Stimulated activated naive CD4-positive, alpha-beta T cell treated with Interleukin-2 at 50 U/mL for 16 hours (primary cell): Measurements from ENCODE around the gene PRR5.
A peak's percentile ranks its signal among the peaks of the same experiment; 100 is the strongest.

Source experiments
- DNase-seq: peaks from one replicate; lab custom pipeline; 2025; lab: John Stamatoyannopoulos, UW

Gene PRR5

DNA sequence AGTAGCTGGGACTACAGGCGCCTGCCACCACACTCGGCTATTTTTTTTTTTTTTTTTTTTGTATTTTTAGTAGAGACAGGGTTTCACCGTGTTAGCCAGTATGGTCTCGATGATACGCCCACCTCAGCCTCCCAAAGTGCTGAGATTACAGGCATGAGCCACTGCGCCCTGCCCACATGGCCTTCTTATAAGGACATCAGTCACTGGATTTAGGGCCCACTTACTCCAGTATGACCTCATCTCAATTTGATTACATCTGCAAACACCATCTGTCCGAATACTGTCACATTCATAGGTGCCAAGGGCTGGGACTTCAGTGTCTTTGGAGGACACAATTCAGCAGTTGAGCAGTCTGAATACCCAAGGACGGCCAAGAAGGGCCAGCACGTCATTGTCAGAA, 8.2 kb upstream of the PRR5 start:
- DNase-seq: no peak

GRCh38 chr22:44697423-44698141, 4.4 kb upstream of the PRR5 start:
- peak; percentile 84 for DNase-seq

DNA sequence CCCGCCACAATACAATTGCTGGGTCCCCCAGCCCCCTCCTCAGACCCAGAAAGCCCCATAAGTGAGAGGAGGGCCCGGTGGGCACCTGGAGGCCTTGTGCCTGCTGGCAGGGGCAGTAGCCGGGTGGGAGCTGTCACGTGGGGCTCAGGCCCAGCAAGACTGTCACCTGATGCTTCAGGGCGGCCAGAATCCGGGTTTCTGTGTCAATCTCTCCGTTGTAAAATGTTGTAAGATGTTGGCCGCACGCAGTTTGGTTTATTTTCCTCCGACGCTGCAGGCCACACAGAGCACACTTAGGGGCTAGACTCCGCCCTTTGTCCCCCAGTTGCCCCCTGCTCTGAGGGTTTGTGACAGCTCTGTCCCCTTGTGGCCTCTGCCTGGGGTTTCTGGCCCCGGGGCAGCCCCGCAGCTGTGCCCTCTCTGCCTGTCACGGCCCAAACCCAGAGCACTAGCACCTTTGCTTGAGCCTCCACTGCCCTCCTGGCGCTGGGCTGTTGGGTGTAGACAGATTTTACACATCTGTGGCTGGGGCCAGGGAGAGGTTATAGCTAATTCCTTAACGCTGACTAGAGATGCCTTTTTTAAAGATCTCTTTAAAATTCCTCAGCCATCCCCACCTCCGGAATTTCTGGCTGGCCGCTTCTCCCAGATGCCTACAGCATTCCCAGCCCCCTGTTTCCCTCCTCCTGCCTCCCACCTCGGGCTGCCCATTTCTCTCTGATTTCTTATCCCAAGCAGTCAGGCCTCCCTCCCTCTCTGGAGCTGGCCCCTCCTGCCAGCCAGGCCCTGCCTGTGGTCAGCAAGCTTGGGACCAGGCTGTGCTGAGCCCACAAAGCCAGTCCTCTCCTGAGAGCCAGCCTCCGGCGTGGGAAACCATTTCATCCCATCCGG, 3.2 kb upstream of the PRR5 start:
- DNase-seq: no peak

GRCh38 chr22:44700456-44700855, 1.5 kb upstream of the PRR5 start:
- no peak for DNase-seq

DNA sequence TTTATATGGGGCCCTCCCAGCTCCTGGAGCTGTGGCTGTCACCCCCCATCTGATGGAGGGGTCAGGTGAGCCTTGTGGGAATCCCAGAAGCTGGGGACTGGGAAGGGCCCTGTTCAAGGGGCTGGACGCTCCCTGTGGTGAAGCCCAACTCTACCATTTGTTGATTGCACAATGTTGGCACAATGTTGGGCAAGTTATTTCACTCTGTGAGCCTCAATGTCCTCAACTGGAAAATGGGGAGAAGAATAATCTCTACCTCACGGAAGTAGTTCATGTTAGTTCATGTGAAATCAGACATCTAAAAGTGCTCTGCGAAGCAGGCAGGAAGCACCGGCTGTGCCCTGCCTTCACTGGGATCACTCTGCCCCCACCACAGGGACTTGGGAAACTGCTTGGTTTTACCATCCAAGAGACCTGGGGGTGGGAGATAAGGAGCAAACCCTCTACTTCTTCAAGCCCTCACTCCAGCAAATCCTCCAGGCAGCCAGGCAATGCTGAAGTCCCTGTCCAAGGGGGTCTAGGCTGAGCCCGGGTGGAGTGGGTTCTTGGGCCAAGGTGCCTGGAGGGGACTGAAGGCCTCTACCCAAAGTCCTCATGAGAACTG, 715 bp upstream of the PRR5 start:
- DNase-seq: no peak

- peak; percentile 37 for DNase-seq
Measured at GRCh38 chr22:44702479-44703198, 635 bp downstream of the PRR5 start.

DNA sequence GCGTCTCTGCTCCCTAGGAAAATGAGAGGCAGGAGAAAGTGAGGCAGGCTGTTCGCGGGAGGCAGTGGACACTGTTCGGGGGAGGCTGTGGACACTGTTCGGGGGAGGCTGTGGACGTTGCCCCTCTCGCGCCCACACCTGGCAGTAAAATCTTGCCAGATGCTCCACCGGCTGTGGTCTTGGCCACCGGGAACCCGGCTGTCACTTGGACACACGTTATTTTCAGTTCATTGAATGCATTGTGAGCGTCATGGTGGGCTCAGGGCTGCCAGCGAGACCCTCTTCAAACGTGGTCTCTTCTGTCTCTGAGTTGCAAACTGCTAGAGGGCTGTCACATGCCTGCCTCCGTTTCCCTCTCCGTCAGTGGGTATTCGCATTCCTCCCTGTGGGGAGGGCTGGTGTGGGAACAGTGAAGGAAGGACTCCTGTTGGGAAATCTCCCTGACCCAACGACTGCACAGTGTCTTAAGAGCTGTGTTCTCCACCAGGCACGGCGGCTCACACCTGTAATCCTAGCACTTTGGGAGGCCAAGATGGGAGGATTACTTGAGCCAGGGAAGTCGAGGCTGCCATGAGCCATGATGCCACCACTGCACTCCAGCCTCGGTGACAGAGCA, 1.4 kb downstream of the PRR5 start:
- DNase-seq: no peak

- DNase-seq: no peak
Measured at GRCh38 chr22:44704159-44705021, 2.4 kb downstream of the PRR5 start.

GRCh38 chr22:44705022-44705297, 3.0 kb downstream of the PRR5 start:
- no peak for DNase-seq

GRCh38 chr22:44706488-44706887, 4.5 kb downstream of the PRR5 start:
- DNase-seq: no peak

GRCh38 chr22:44707178-44707577, 5.2 kb downstream of the PRR5 start:
- no peak for DNase-seq

- DNase-seq: no peak
Measured at GRCh38 chr22:44707752-44708151, 5.7 kb downstream of the PRR5 start.

GRCh38 chr22:44709881-44710392, 7.9 kb downstream of the PRR5 start:
- no peak for DNase-seq

DNA sequence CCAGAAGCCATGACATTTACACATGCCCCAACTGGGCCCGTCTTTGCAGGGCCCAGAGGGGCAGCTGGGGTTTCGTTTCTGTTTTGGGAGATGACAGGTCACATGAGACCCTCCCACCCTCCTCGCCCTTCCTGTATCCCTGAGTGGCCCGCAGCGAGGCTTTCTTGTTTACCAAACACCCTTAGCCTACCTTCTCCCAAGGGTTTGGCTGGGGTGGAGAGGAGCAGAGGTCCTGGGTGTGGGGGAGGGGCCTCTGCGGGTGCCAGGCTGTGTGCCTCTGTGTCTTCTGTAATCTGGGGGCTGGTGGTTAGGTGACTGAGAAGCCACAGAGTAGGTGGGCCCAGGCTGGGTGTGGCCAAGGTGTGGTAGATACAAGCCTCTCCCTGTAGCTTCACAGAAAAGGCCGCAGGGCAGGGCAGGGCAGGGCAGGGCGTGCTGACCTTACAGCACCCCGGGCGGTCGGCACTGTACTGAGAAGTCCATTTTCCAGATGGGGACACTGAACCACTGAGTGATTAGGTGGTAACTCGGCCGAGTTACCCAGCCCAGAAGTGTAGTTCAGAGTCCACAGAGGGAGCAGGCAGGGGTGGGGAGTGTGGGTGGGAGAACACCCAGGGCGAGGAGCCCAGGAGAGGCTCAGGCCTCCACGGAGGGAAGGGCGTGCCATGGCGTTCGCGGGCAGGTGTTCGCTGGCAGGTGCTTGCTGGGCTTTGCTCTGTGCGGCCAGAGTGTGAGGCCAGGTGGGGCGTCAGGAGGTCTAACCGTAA, 8.7 kb downstream of the PRR5 start:
- DNase-seq: peak; percentile 15

- no peak for DNase-seq
Measured at GRCh38 chr22:44711241-44711560, 9.2 kb downstream of the PRR5 start.

DNA sequence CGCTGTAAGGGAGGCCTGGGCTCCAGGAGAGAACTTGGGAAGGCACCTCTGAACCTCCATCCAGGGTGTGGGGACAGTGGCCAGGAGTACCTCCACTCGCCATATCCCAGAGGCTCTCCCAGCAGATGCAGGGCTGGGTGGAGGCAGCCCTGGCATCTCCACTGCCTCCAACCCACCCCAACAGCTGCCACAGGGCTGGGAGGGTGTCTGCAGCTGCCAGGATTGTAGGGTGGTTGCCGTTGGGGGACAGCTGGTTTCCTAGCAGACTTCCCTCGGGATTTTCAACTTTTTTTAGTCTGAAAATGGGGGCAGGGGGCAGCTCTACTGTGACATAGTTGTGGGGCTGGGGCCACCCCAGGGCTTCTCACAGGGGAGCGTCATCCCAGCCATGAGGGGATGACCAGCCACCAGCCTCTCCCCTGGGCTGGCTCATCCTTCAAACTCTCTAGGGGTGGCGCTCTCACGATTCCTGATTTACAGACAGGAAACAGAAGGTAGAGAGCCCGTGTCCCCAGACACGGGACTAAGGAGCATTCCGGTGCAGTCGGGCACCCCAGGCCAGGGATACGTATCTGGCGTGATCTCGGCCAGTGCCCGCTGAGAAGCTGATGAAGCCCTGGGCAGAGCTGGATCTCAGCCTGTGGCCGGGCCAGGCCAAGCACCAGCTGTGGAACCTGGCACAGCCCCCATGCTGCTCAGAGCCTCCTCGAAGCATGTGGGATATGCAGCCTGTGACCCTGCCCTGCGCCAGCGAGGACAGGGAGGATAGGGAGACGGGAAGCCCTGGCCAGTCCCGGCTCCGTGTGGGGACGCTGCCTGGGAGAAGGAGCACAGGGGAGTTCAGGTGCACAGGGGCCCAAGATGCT, 9.9 kb downstream of the PRR5 start:
- DNase-seq: no peak

DNA sequence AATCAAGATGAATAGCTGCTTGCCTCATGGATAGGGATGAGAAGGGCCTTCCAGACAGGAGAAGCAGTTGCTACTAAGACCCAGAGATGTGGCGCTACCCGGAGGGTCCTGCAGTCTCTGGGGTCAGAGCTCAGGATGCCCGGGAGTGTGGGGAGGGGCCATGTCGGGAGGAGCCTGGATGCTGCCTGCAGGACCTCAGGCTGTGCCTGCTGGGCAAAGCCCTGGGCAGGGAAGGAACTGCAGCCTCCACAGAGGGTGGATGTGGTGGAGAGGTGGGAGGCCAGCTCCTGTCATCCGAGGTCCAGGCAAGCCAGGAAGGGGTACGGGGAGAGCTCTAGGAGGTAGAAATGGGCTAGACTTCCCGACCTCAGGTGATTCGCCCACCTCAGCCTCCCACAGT, 11.0 kb downstream of the PRR5 start:
- no peak for DNase-seq

- DNase-seq: no peak
Measured at GRCh38 chr22:44714703-44715350, 12.8 kb downstream of the PRR5 start.

DNA sequence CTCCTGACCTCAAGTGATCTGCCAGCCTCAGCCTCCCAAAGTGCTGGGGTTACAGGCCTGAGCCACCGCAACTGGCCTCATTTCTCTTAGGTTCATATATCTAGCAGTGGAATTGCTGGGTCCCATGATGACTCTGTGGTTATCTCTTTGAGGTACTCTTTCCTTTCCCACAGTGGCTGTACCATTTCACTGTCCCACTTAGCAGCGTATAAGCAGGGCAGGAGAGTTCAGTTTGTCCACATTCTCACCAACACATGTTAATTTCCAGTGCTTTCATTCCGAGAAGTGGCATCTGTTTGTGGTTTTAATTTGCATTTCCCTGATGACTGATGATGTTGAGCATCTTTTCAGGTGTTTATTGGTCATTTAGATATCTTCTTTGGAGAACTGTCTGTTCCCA, 16.4 kb downstream of the PRR5 start:
- DNase-seq: no peak
